ENCODE results near the gene AGRN.

The AGRN gene

DNA sequence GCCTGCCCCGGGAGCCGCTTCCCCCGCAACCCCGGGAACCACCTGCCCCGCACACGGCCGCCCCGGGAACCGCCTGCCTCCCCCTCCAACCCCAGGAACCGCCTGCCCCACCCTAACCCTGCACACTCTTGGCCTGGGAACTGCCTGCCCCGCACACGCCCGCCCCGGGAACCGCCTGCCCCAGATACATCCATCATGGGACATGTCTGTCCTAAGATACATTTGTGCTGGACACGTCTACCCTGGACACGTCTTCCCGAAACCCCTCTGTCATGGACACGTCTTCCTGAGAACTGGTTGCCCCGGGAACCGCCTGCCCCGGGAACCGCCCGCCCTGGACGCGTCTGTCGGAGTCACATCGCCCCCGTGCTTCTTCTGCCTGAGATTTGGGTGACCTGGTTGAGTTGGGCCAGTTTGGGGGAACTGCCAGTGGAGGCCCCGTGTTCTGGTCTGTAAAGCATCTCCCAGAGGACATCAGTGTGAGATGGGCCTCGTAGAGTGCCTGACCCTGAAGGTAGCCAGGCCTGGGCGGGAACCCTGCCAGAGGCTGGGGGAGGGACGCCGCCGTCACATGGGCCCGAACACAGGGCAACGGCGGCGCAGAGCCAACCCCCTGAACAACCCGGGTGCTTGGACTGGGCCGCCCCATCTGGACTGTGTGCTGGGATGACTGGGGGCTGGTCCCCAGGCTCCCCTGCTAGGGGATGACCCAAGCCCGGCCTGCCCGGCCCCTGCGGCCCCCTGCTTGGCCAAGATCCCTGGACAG lies 41.7 kb upstream of the AGRN start:
- no peak for DNase-seq (ENCODE audit: low read depth)
- H3K4me3 ChIP-seq (ENCODE audit: low read length), result no peak overlapping the region
- TF ChIP-seq, protein P1, sequence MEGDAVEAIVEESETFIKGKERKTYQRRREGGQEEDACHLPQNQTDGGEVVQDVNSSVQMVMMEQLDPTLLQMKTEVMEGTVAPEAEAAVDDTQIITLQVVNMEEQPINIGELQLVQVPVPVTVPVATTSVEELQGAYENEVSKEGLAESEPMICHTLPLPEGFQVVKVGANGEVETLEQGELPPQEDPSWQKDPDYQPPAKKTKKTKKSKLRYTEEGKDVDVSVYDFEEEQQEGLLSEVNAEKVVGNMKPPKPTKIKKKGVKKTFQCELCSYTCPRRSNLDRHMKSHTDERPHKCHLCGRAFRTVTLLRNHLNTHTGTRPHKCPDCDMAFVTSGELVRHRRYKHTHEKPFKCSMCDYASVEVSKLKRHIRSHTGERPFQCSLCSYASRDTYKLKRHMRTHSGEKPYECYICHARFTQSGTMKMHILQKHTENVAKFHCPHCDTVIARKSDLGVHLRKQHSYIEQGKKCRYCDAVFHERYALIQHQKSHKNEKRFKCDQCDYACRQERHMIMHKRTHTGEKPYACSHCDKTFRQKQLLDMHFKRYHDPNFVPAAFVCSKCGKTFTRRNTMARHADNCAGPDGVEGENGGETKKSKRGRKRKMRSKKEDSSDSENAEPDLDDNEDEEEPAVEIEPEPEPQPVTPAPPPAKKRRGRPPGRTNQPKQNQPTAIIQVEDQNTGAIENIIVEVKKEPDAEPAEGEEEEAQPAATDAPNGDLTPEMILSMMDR (IDR thresholded peaks at IDR 0.05; ENCODE audit: insufficient read depth, low read depth, low read length, missing control alignments), result no peak

DNA sequence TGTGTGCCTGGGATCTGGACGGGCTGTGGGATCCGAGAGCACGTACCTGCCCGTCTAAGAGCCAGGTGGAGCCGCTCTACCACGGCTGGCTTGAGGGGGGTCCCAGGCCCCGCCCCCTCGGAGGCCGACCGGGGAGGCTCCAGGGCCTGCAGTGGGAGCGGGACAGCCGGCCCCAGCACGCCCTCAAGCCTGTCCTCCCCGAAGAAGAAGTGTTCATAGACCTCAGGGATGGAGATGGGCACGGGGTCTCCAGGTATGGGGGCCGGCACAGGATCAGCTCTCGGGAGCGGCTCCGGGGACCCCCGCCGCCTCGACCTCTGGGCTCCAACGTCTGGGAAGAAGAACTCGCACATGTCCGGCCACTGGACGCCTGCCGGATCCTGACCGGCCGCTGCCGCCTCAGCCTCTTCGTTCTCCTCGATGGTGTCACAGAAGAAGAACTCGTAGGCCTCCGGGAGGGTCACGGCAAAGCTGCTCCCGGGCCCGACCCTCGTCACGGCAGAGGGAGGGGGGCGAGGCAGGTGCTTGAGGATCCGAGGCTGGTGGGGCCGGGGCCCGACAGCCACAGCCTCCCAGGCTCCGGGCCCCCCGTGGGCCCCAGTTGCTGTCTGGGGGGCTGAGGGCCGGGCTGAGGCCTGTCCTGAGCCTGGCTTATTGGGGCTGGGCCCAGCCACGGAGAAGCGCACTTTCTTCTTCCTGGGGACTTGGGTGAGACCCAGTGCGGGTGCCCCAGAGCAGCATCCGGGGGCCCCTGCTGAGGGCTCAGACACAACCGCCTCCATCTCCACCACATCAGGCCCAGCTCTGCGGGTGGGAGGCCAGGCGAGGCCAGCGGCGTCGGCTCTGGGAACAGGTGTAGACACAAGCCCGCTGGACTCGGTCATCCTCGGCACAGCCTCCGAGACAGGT lies 40.8 kb upstream of the AGRN start:
- TF ChIP-seq, protein P1 (IDR thresholded peaks at IDR 0.05; ENCODE audit: insufficient read depth, low read depth, low read length, missing control alignments), result no peak
- no peak for DNase-seq (ENCODE audit: low read depth)
- H3K4me3 ChIP-seq (ENCODE audit: low read length), result no peak overlapping the region

DNA sequence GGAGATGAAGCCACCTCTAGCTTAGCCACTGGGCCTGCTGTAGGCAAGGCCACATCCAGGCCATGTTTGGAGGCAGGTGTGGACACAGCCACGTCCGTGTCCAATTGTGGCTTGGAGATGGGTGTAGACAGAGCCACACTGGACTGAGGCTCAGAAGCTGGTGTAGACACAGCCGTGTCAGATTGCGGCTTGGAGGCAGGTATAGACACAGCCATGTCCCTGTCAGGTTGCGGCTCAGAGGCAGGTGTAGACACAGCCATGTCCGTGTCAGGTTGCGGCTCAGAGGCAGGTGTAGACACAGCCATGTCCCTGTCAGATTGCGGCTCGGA lies 40.2 kb upstream of the AGRN start:
- TF ChIP-seq, protein P1 (IDR thresholded peaks at IDR 0.05; ENCODE audit: insufficient read depth, low read depth, low read length, missing control alignments), result no peak
- H3K4me3 ChIP-seq (ENCODE audit: low read length), result no peak overlapping the region
- no peak for DNase-seq (ENCODE audit: low read depth)

DNA sequence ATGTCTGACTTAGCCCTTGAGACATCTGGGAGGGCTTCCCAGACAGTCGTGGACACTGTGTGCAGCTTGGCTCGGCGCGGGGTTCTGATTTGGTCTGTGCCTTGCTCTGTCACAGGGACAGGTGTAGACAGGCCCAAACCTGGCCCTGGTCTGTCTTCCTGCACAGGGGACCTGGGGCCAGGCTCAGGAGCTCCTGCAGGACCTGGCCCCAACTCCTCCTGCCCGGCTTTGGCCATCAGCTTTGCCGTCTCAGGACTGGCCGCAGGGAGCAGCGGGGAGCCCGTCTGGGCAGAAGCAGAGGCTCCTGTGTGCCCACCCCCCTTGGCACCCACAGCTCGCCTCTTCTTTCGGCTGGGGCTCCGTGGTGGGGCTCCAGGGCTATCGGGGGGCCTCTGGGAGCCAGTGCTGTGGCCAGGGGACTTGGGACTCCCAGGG lies 39.8 kb upstream of the AGRN start:
- TF ChIP-seq, protein P1 (IDR thresholded peaks at IDR 0.05; ENCODE audit: insufficient read depth, low read depth, low read length, missing control alignments), result no peak
- H3K4me3 ChIP-seq (ENCODE audit: low read length), result no peak overlapping the region
- DNase-seq (ENCODE audit: low read depth), result peak; percentile 53

DNA sequence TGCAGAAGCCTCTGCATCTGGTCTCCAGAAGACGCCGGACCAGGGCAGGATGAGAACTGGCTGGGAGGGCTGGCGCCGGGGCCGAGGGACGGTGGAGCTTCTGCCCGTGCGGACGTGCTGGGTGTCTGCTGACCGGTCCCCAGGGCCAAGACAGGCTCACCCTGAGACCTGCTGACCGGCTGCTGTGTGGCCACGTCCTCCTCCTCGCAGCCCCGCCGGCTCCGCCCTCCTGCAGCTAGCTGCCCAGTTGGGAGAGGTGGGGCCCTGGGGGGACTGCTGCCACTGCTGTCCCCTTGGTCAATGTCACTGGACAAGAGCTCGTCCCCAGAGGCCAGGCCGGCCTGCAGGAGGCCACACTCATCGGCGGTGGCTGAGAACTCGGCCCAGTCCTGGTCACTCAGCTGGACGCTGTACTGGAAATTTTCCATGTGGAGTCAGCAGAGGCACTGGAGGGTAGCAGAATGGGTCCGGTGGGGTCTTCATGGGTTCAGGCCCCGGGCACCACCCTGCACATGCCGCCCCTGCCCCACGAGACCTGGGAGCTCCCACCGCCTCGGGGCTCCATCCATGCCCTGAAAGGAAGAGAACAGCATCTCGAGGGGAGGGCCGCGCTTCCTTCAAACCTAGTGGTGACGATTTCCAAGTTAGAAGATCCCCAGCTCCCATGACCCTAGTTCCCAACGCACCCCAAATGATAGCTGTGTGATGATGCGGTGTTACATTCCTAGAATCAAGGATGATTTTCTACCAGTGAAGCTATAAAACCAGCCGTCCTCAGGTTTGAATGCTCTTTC lies 39.1 kb upstream of the AGRN start:
- DNase-seq (ENCODE audit: low read depth), result no peak
- TF ChIP-seq, protein P1 (IDR thresholded peaks at IDR 0.05; ENCODE audit: insufficient read depth, low read depth, low read length, missing control alignments), result no peak
- H3K4me3 ChIP-seq (ENCODE audit: low read length), result no peak overlapping the region

DNA sequence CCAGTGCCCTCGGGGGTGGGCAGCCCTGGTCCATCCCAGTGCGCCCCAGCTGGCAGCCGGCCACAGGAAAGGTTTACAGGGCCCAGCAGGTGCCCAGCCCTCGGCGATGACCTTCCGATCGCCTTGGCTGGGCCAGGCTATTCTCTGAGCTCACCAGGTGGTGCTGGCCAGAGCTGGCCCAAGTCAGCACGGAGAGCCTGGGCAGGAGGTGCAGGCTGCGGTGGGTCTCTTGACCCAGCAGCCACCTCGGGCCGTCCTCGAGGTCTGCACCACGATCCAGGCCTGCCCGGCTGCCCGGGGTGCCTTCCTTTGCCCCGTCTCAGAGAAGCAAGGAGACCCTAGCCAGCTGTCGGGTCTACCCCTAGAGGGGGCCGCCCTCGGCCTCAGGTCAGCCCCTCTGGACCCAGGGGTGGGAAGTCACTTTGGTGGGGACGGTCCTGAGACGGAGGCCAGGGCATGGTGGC lies 38.4 kb upstream of the AGRN start:
- no peak for DNase-seq (ENCODE audit: low read depth)
- H3K4me3 ChIP-seq (ENCODE audit: low read length), result no peak overlapping the region
- TF ChIP-seq, protein P1 (IDR thresholded peaks at IDR 0.05; ENCODE audit: insufficient read depth, low read depth, low read length, missing control alignments), result no peak
